Duodenal mucosa (tissue), 2 donors: ENCODE data around the gene DHX30.

Experiments
- H3K27ac ChIP-seq: one replicate; pipeline ENCODE4 v1.7.0; 2013; ENCODE audit warnings: low read depth, low read length
- H3K27me3 ChIP-seq, 2 donors: one replicate each; pipeline ENCODE4 v1.7.0; 2013; ENCODE audit warnings: low read length in 2 of 2, control low read depth in 1 of 2; ENCODE audit not compliant: insufficient read depth in 2 of 2, control insufficient read depth in 1 of 2
- H3K36me3 ChIP-seq, 2 donors: one replicate each; pipeline ENCODE4 v1.7.0; 2013; ENCODE audit warnings: low read length in 2 of 2, control low read depth in 1 of 2; ENCODE audit not compliant: insufficient read depth in 2 of 2, control insufficient read depth in 1 of 2
- H3K4me1 ChIP-seq, 2 donors: one replicate each; pipeline ENCODE4 v1.7.0; 2013; ENCODE audit warnings: low read length in 2 of 2, control low read depth in 1 of 2; ENCODE audit not compliant: insufficient read depth in 2 of 2, control insufficient read depth in 1 of 2
- H3K4me3 ChIP-seq, 2 donors: one replicate each; pipeline ENCODE4 v1.7.0; 2013; ENCODE audit warnings: low read length in 2 of 2, low read depth in 1 of 2
- H3K9ac ChIP-seq, 2 donors: one replicate each; pipeline ENCODE4 v1.7.0; 2013; ENCODE audit warnings: low read length in 2 of 2, low read depth in 1 of 2
- H3K9me3 ChIP-seq, 2 donors: one replicate each; pipeline ENCODE4 v1.7.0; 2013; ENCODE audit warnings: low read length in 2 of 2, control low read depth in 1 of 2; ENCODE audit not compliant: control insufficient read depth in 1 of 2

The DHX30 gene

DNA sequence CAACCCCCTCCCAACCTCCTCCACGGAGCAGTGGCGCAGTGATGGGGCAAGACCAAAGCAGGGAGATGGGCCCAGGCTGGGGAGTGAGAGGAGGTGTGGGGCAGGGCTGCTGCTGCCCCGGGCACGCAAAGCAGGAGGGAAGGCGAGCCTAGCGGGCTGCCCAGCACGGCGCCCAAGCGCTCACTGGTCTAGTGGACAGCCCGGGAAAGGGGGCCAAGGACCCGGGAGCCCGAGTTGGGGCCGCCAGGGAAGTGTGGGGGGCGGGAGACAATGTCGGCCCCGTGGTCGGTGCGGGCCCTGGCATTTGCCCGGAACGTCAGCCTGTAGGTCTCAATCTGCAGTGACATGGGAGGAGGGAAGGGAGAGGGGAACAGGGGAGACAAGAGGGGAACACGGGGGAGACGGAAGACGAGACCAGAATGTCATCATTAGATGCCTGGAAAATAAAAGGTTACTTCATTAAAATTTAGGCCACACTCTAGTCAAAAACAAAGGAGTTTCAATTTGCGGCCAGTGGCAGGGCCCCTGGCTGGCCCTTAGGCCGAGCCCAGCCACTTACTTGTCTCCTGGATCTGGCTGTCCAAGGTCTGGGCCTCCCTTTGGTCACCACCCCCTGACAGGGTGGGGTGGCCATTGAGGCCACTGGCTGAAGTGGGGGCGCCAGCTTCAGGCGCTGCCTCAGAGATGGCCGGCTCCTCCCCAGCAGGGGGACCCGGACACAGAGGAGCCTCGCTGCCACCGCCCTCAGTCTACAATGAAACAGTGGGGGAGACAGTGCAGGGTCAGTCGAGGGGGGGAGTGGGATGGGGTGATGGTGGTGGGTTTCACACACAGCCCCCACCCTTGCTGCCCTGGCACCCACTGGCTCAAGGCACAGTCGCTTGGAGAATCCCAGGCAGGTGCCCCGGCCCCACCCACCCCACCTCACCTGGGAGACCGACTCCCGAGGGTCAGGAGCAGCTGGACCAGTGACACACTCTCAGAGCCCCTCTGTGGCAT, 50.0 kb downstream of the DHX30 start:
- Histone ChIP-seq H3K4me3 (no peak overlapping the region), H3K4me1 (no peaks in the 10 kb centered on the region), H3K36me3 (peaks cover 46 to 91% of the 10 kb centered on the region in 2 donors), H3K9ac (no peak overlapping the region), H3K27ac (no peak overlapping the region), H3K27me3 (no peaks in the 10 kb centered on the region), H3K9me3 (no peaks in the 10 kb centered on the region)

DNA sequence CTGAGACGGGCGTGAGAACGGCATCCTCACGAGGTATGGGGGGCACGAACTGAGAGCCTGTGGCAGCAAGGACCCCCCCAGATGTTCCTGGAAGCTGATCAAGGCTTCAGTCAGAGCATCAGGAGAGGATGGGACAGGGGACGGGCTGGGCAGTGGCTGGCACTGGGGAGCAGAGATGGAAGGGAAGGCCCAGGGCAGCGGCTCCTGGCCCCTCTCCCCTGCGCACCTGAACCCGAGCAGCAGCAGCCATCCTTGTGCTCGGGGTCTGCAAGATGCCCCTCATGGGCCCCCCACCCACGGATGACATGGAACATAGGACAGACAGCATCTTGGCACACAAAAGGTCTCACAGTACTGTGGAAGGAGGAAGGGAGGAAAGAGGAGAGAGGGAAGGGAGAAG, 51.3 kb downstream of the DHX30 start:
- Histone ChIP-seq H3K9ac (no peak overlapping the region), H3K27ac (no peak overlapping the region), H3K4me1 (no peaks in the 10 kb centered on the region), H3K9me3 (no peaks in the 10 kb centered on the region), H3K4me3 (no peak overlapping the region), H3K27me3 (no peaks in the 10 kb centered on the region), H3K36me3 (peaks cover 44 to 86% of the 10 kb centered on the region in 2 donors)

DNA sequence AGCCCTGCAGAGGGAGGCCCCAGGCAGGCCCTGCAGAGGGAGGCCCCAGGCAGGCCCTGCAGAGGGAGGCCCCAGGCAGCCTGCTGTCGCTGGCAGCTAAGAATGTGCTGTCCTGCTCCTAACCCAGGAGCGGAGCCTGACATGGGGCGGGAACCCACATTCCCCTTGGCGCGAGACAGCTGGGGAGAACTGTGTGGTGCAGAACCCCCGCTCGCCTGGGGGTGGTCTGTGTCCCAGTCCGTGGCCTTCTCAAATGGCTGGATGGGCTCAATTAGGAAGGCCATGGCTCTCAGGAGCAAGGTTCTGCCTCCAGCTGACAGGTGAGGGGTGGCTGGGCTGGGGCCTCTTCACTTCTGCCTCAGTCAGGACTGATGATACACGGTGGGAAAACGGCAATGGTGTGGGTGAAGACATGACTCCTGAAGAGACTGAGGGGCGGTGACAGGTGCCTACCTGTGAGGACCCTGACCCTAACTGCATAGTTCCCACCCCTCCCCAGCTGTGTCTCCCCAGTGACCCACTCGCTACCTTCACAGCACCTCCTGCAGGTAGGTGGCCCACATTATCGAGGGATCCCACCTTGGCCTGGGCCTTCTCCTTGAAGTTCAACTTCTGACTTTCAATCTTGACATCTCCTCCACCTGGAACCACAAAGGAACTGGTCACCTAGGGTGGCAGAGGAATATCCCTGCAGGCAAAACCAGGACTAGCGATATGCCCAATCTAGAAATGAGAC, 52.0 kb downstream of the DHX30 start:
- H3K9me3 ChIP-seq: no peaks in the 10 kb centered on the region
- no peak overlapping the region for H3K9ac ChIP-seq
- H3K27me3 ChIP-seq: no peaks in the 10 kb centered on the region
- peaks cover 45 to 82% of the 10 kb centered on the region in 2 donors for H3K36me3 ChIP-seq
- H3K4me1 ChIP-seq: no peaks in the 10 kb centered on the region
- H3K27ac ChIP-seq: no peak overlapping the region
- H3K4me3 ChIP-seq: no peak overlapping the region

DNA sequence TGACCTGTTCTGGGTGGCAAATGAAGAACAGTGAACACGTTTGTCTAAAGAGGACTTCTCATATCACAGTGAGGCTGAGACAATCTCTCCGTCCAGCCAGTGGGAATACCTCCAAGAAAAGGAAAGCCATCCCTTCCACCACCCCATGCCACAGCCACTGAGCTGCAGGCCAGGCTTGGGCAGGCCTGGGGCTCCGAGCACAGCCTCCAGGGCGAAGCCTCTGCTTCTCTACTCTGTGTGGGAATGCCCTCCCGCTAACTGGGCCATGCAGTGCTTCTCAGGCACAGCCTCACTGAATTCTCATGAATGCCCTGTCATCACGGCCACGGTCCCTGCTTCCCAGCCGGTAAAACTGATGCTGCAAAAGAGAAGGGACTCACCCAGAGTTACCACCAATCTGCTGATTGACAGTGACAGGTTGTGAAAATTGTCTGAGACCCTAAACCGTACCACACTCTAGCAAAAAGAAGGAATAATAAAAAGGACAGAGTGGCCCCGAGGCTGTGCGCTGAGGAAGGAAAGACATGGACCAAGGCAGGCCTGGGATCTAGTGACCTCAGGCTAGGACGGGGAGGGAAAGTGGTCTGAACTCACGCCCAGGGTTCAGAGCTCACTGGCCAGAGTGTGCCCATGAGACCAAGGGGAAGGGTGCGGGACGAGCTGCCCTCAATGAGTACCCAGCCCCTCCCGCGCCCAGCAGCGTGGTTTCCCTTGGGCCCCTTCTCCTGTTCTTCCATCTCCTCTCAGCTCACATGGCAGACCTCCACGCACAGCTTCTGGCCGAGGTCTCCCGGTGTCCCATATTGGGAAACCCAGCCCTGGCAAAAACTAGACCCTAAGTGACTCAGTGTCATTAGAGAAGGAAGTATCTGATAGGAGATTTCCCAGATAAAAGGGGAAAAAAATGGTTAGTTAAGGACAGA, 52.8 kb downstream of the DHX30 start:
- Histone ChIP-seq H3K9me3 (no peaks in the 10 kb centered on the region), H3K27ac (no peak overlapping the region), H3K36me3 (peaks cover 44 to 80% of the 10 kb centered on the region in 2 donors), H3K4me3 (no peak overlapping the region), H3K9ac (no peak overlapping the region), H3K27me3 (no peaks in the 10 kb centered on the region), H3K4me1 (no peaks in the 10 kb centered on the region)

DNA sequence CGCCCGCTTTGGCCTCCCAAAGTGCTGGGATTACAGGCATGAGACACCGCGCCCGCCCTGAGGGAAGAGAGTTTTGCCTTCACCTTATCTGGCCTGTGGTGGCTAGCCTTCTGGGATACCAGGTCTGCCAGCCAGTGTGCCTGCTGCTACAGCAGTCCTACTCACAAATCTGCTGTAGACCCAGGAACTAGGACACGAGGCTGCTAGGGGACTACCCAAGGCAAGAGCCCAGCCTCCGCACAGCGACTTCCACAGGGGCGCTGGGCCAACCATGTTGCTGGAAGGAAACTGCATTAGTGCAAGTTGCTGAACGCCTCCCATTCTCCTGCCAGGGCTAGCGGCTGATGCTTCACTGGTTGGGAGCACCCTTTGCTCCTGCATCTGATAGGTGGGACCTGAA, 53.7 kb downstream of the DHX30 start:
- Histone ChIP-seq H3K27me3 (no peaks in the 10 kb centered on the region), H3K9ac (no peak overlapping the region), H3K9me3 (no peaks in the 10 kb centered on the region), H3K4me1 (no peaks in the 10 kb centered on the region), H3K27ac (no peak overlapping the region), H3K4me3 (no peak overlapping the region), H3K36me3 (peaks cover 37 to 71% of the 10 kb centered on the region in 2 donors)

DNA sequence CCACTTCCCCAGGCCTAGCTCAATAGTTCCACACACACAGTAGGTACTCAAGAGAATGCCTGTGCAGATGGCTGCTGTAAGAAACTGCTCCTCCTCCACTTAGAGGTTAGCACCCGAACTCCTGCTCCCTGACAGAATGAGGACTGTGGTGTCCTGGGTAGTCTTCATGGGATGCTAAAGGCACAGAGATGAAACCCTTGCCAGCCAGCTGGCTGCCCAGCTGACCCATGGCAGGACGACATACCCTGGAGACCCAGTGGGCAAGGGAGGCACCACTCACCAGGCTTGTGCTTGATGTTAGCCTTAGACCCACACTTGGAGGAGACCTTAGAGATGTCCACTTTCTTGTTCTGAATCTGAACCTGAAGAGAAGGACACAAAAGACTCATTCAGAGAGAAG, 54.2 kb downstream of the DHX30 start:
- Histone ChIP-seq H3K4me3 (no peak overlapping the region), H3K27me3 (no peaks in the 10 kb centered on the region), H3K4me1 (no peaks in the 10 kb centered on the region), H3K27ac (no peak overlapping the region), H3K9me3 (no peaks in the 10 kb centered on the region), H3K9ac (no peak overlapping the region), H3K36me3 (peaks cover 33 to 68% of the 10 kb centered on the region in 2 donors)

DNA sequence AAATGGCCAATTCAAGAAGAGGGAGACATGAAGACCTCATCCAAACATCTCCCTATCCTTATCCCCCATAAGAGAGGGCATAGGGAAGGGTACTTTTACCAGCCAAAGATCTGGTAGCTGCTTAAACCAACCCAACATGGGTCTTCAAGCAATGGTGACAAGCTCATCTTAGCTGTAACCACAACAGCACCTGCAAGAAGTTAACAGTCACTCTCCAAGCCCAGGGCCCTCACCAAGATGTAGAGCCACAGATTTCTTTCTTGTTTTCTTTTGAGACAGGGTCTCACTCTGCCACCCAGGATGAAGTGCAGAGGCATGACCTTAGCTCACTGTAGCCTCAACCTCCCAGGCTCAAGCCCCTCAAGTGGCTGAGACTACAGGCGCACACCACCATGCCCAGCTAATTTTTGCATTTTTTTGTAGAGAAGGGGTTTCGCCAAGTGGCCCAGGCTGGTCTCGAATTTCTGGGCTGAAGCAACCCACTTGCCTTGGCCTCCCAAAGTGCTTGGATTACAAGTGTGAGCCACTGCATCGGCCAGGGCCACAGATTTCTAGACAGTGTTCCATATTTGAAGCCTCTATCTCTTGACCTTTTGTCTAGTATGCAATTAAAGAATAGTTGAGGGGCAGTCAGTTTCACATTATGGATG, 57.1 kb downstream of the DHX30 start:
- Histone ChIP-seq H3K36me3 (peaks cover 37 to 57% of the 10 kb centered on the region in 2 donors), H3K9me3 (no peaks in the 10 kb centered on the region), H3K9ac (no peak overlapping the region), H3K4me1 (no peaks in the 10 kb centered on the region), H3K27me3 (no peaks in the 10 kb centered on the region), H3K4me3 (no peak overlapping the region), H3K27ac (no peak overlapping the region)

DNA sequence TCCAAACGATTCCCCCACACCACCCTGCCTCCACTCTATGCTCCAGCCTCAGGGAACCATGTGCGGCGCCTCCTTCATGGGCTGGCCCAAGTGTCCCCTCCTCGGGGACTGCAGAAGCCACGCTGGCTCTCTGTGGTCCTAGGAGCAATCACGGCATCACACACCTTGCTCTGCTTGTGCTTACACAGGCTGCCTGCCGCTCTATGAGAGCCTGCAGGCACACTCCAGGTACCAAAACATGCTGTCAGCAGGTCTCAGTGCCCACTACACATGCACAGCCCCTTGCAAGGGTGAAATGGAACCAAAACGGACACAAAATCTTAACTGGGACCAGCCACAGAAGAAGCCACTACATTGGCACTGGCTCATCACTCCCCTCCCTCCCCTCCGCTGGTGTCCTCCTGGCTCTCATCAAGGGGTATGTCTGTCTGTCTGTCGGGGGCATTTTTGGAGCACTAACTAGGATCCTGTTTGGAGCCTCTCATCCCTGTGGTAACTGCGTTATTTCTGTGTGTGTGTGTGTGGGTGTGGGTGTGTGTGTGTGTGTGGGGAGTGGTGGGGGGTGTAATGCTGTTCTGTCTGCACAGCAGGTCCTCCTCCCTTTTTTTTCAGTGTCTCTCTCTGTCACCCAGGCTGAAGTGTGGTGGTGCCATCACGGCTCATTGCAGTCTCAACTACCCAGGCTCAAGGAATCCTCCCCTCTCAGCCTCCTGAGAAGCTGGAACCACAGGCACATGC, 60.6 kb downstream of the DHX30 start:
- H3K4me3 ChIP-seq: no peak overlapping the region
- no peaks in the 10 kb centered on the region for H3K27me3 ChIP-seq
- H3K9ac ChIP-seq: no peak overlapping the region
- no peaks in the 10 kb centered on the region for H3K4me1 ChIP-seq
- H3K36me3 ChIP-seq: peaks cover 40 to 52% of the 10 kb centered on the region in 2 donors
- H3K27ac ChIP-seq: no peak overlapping the region
- no peaks in the 10 kb centered on the region for H3K9me3 ChIP-seq

DNA sequence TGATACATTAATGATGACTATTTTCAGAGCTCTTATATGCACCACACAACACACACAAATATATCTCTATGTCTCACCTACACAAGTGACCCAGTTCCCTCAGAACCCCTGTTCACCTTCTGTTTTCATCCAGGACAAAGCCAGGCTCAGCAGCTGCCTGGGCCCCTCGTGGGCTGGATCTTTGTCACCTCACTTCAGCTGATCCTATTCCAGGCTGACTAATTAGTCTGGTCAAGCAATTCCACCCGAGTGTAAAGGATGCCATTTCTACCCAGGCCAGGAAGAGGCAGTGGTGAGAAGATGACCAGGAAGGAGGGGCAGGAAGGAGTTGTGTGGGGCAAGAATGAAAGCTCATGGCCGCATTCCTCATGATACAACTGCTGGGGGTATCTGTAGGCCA, 62.3 kb downstream of the DHX30 start:
- H3K4me1 ChIP-seq: no peaks in the 10 kb centered on the region
- peaks cover 48 to 59% of the 10 kb centered on the region in 2 donors for H3K36me3 ChIP-seq
- H3K4me3 ChIP-seq: no peak overlapping the region
- H3K27me3 ChIP-seq: no peaks in the 10 kb centered on the region
- H3K27ac ChIP-seq: no peak overlapping the region
- no peaks in the 10 kb centered on the region for H3K9me3 ChIP-seq
- no peak overlapping the region for H3K9ac ChIP-seq
